ENCODE results near the gene RILPL2. TPM values are rescaled to one million over a fixed set of nuclear protein-coding genes. Genes with fewer than 3 reads are reported as not detected.

Gene RILPL2
- total and polyA plus RNA-seq, 9 of the 15 experiments (the other 6 are each of a cell fraction or from before 2014, with no cell fraction given), result 0.61 to 5.8 (median 4.3) TPM

DNA sequence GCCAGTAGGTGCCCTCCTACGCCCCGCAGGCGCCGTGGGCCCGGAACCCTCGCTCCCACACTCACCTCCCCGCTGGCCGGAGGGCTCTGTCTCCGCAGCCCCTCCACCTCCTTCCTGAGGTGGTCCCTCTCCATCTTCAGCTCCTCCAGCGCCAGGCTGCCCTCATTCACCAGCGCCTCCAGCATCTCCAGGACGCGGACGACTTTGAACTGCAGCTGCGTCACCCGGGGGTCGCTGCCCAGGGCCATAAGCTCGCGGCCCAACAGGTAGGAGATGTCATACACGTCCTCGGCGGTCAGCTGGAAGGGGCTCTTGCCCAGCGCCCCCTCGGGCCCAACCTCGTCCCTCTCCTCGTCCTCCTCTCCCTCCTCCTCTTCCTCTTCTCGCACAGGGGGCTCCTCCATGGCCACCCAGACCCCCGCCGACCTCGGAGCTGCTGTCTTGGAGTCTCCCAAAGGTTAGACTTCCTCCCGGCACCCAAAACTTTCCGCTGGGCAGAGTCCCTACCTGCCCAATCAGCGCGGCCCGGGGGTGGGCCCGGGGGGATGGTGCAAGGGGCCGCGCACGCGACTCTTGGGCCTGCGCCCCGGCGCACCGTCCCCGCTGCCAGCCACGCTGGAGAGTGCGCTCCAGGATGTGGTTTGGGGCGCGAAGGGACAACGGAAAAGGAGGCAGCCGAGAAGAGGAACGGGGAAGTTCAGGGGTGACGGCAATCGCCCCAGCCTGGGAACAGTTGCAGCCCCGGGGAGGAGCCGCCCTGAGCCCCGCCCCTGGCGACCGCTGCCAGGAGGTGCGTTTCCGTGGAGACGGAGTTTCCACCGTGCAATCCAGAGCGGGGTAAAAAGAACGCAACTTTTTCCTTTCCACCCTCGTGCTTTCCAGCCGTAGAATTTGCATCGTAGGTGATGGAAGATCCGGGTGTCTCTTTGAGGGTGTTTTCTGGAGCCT lies at the start of gene RILPL2 (continued):
- TF ChIP-seq RREB1 (CRISPR knock-in tag; IDR thresholded peaks at IDR 0.05) (0 out of 2 replicates have a peak, but pooled peaks have one; percentile 25), KDM5B (IDR thresholded peaks at IDR 0.05; ENCODE audit: insufficient replicate concordance, low read depth, low read length) (peak; percentile 60), EZH2 (IDR thresholded peaks at IDR 0.05; ENCODE audit: borderline replicate concordance, low read depth, low read length) (no peak), ATF4 (CRISPR knock-in tag; IDR thresholded peaks at IDR 0.05) (0 out of 2 replicates have a peak, but pooled peaks have one; percentile 37), C11orf30 (IDR thresholded peaks at IDR 0.05; ENCODE audit: low read depth) (no peak), ZEB2 (IDR thresholded peaks at IDR 0.05) (no peak), ZNF263 (CRISPR knock-in tag; IDR thresholded peaks at IDR 0.05; ENCODE audit: borderline replicate concordance) (peak; percentile 95), ZNF41 (CRISPR knock-in tag; conservative IDR thresholded peaks at IDR 0.05) (0 out of 2 replicates have a peak, but pooled peaks have one; percentile 37), NR2F6 (CRISPR knock-in tag; IDR thresholded peaks at IDR 0.05) (no peak), ZBTB7A (IDR thresholded peaks at IDR 0.05; ENCODE audit: borderline replicate concordance, control insufficient read depth, low read depth, low read length) (peak; percentile 75), ELK1 (CRISPR knock-in tag; IDR thresholded peaks at IDR 0.05) (no peak), BACH1 (tag; IDR thresholded peaks at IDR 0.05) (no peak), NR2C2 (CRISPR knock-in tag; IDR thresholded peaks at IDR 0.05) (peak; percentile 50; the same call in 1 of the 2 replicates), NR2C2 (tag; IDR thresholded peaks at IDR 0.05) (peak; percentile 88), ZNF224 (CRISPR knock-in tag; IDR thresholded peaks at IDR 0.05) (0 out of 2 replicates have a peak, but pooled peaks have one; percentile 30)
- TF ChIP-seq, protein P1, sequence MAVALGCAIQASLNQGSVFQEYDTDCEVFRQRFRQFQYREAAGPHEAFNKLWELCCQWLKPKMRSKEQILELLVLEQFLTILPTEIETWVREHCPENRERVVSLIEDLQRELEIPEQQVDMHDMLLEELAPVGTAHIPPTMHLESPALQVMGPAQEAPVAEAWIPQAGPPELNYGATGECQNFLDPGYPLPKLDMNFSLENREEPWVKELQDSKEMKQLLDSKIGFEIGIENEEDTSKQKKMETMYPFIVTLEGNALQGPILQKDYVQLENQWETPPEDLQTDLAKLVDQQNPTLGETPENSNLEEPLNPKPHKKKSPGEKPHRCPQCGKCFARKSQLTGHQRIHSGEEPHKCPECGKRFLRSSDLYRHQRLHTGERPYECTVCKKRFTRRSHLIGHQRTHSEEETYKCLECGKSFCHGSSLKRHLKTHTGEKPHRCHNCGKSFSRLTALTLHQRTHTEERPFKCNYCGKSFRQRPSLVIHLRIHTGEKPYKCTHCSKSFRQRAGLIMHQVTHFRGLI (CRISPR knock-in tag; IDR thresholded peaks at IDR 0.05), result no peak

Data from K562 (cell line).